Lower leg skin (tissue), 4 donors: ENCODE measurements around the gene OSCP1. TPM values are rescaled to one million over a fixed set of nuclear protein-coding genes. Genes with fewer than 3 reads are reported as not detected.
"Not testable (repeated sequence)": the region's sequence is repeated elsewhere in the genome, so short reads cannot be mapped to it uniquely, and the experiment has no call there.

Experiments
- DNase-seq, 2 donors: peaks; one replicate each; pipeline ENCODE4 v3.0.0-alpha.2; 2019; ENCODE audit warnings: low spot score in 2 of 2
- H3K4me3 ChIP-seq: fragments of 200-600 bp; sonication (generic); 2 replicates; pipeline ENCODE4 v1.5.1; 2017; ENCODE audit warnings: mild to moderate bottlenecking, low read depth; ENCODE audit not compliant: poor library complexity, severe bottlenecking
- CTCF ChIP-seq, 3 donors: fragments of 450-650 bp; IDR thresholded peaks; one replicate each; pipeline ENCODE4 v1.5.1; 2016; ENCODE audit warnings: antibody characterized with exemption in 3 of 3, mild to moderate bottlenecking in 3 of 3, moderate library complexity in 2 of 3
- POLR2A ChIP-seq, 2 donors: fragments of 450-650 bp; IDR thresholded peaks; one replicate each; pipeline ENCODE4 v1.6.1; 2016 to 2017; ENCODE audit warnings: antibody characterized with exemption in 2 of 2, mild to moderate bottlenecking in 1 of 2, moderate library complexity in 1 of 2
- WGBS, 2 donors: methylation state at CpG; one replicate each; pipeline ENCODE4 v1.1.5; 2018; 5-methylcytosine and 5-hydroxymethylcytosine counted together
- intact Hi-C: fragments of 100-400 bp; cut with DNase I; formaldehyde crosslinking; loops from one replicate; pipeline ENCODE4 v1.15.0; 2023; ENCODE audit warnings: low total_unique reads
- total RNA-seq, 4 donors: library from RNA; depleted of rRNA; stranded (reverse); fragments of >200 nt; gene quantifications; one replicate each; pipeline ENCODE4 v1.1.0, GENCODE V29; 2016

OSCP1 gene
- total RNA-seq, 4 donors from 2014 or later: 4.0 to 8.5 (median 4.8) TPM

- H3K4me3 ChIP-seq: no peak overlapping the region
- no peak for TF ChIP-seq CTCF (IDR thresholded peaks at IDR 0.05)
- no peak for TF ChIP-seq POLR2A (IDR thresholded peaks at IDR 0.05)
- intact Hi-C loops: no loop called here
- no peak for DNase-seq
- WGBS, 2 donors: 79 to 81% methylated on average over 3 of the region's 3 CpGs
These were observed 37.7 kb upstream of the OSCP1 start for GRCh38 chr1:36487906-36488305.

GRCh38 chr1:36487336-36487725 lies 37.1 kb upstream of the OSCP1 start:
- H3K4me3 ChIP-seq, DNase-seq, intact Hi-C loops: not testable (repeated sequence)
- 93 to 97% methylated on average over 9 of the region's 9 CpGs for WGBS, 2 donors

GRCh38 chr1:36486439-36487335 lies 36.4 kb upstream of the OSCP1 start:
- DNase-seq: peak in 1 of 2 donors; percentile 35
- TF ChIP-seq CTCF (IDR thresholded peaks at IDR 0.05) (no peak), POLR2A (IDR thresholded peaks at IDR 0.05) (no peak)
- intact Hi-C loops: no loop called here
- WGBS, 2 donors: 66 to 68% methylated on average over 17 of the region's 17 CpGs
- no peak overlapping the region for H3K4me3 ChIP-seq

GRCh38 chr1:36486093-36486438 lies 35.8 kb upstream of the OSCP1 start:
- DNase-seq: no peak
- 90 to 94% methylated on average over 2 of the region's 2 CpGs for WGBS, 2 donors
- intact Hi-C loops: no loop called here

GRCh38 chr1:36484099-36484498 lies 33.8 kb upstream of the OSCP1 start:
- H3K4me3 ChIP-seq: no peak overlapping the region
- TF ChIP-seq POLR2A (IDR thresholded peaks at IDR 0.05): no peak
- no peak for DNase-seq
- 80% methylated on average over 2 of the region's 2 CpGs for WGBS, 2 donors
- intact Hi-C loops: no loop called here

More at GRCh38 chr1:36486093-36486438, 35.8 kb upstream of the OSCP1 start:
- no peak overlapping the region for H3K4me3 ChIP-seq
- TF ChIP-seq CTCF (IDR thresholded peaks at IDR 0.05): no peak
- TF ChIP-seq POLR2A (IDR thresholded peaks at IDR 0.05): no peak

- 40 to 43% methylated on average over 7 to 13 of the region's 13 CpGs for WGBS, 2 donors
- no peak for TF ChIP-seq CTCF (IDR thresholded peaks at IDR 0.05)
- intact Hi-C loops: no loop called here
- DNase-seq: no peak
- H3K4me3 ChIP-seq: no peak within 1 kb of the TSS
These were observed 32.6 kb upstream of the OSCP1 start, which contains the start of gene CSF3R for GRCh38 chr1:36482724-36483388. CSF3R (minus strand) TSS chr1:36482913; CDS start chr1:36479496, 3,417 bp downstream.
